Esophagus squamous epithelium (tissue), 5 donors: ENCODE data around the gene MPV17L2. TPM values are rescaled to one million over a fixed set of nuclear protein-coding genes. Genes with fewer than 3 reads are reported as not detected.

ENCODE experiments used
- DNase-seq: peaks from one replicate; lab custom pipeline; 2025; lab: John Stamatoyannopoulos, UW
- H3K27ac ChIP-seq, 4 donors: fragments of 200-600 bp; sonication (generic); one replicate each; pipeline ENCODE4 v1.5.1; 2016 to 2019; ENCODE audit warnings: mild to moderate bottlenecking in 1 of 4
- H3K27me3 ChIP-seq, 4 donors: fragments of 200-600 bp; sonication (generic); 1 replicate in 3 of 4; 2 replicates in 1 of 4; pipeline versions ENCODE4 v1.5.1 to v1.6.0; 2017 to 2021; ENCODE audit warnings: antibody characterized with exemption in 1 of 4
- H3K36me3 ChIP-seq, 3 donors: fragments of 200-600 bp; sonication (generic); one replicate each; pipeline ENCODE4 v1.5.1; 2016 to 2019
- H3K4me1 ChIP-seq, 3 donors: fragments of 200-600 bp; sonication (generic); one replicate each; pipeline ENCODE4 v1.5.1; 2017 to 2019
- H3K4me3 ChIP-seq, 4 donors: fragments of 200-600 bp; sonication (generic); 1 replicate in 3 of 4; 2 replicates in 1 of 4; pipeline ENCODE4 v1.5.1; 2016 to 2019; ENCODE audit warnings: mild to moderate bottlenecking in 2 of 4, moderate library complexity in 1 of 4
- H3K9me3 ChIP-seq, 3 donors: fragments of 200-600 bp; sonication (generic); one replicate each; pipeline ENCODE4 v1.5.1; 2016 to 2019
- POLR2A ChIP-seq, 4 donors: fragments of 450-650 bp; IDR thresholded peaks; one replicate each; pipeline ENCODE4 v1.6.1; 2017; ENCODE audit warnings: antibody characterized with exemption in 4 of 4, mild to moderate bottlenecking in 4 of 4, moderate library complexity in 3 of 4
- WGBS, 2 donors: methylation state at CpG; one replicate each; pipeline ENCODE4 v1.1.5; 2018; 5-methylcytosine and 5-hydroxymethylcytosine counted together
- intact Hi-C: fragments of 100-400 bp; cut with DNase I; formaldehyde crosslinking; loops from one replicate; pipeline ENCODE4 v1.15.0; 2022
- total RNA-seq, 4 donors: library from RNA; depleted of rRNA; stranded (reverse); fragments of >200 nt; gene quantifications; one replicate each; pipeline ENCODE4 v1.1.0, GENCODE V29; 2016
- TF ChIP-seq, protein P1 (sequence below), 6 experiments: fragments of 450-650 bp in 4 of 6; fragments of 200-600 bp in 2 of 6; sonication (generic) in 2 of 6; IDR thresholded peaks; one replicate each; pipeline ENCODE4 v1.5.1; 2016 to 2019; ENCODE audit warnings: antibody characterized with exemption in 6 of 6, mild to moderate bottlenecking in 4 of 6, moderate library complexity in 4 of 6
- donor health status: DM: yes; HTN: yes; CAD: no.

The MPV17L2 gene
- total RNA-seq, 4 donors from 2014 or later: 10.6 to 23.5 (median 14.0) TPM

DNA sequence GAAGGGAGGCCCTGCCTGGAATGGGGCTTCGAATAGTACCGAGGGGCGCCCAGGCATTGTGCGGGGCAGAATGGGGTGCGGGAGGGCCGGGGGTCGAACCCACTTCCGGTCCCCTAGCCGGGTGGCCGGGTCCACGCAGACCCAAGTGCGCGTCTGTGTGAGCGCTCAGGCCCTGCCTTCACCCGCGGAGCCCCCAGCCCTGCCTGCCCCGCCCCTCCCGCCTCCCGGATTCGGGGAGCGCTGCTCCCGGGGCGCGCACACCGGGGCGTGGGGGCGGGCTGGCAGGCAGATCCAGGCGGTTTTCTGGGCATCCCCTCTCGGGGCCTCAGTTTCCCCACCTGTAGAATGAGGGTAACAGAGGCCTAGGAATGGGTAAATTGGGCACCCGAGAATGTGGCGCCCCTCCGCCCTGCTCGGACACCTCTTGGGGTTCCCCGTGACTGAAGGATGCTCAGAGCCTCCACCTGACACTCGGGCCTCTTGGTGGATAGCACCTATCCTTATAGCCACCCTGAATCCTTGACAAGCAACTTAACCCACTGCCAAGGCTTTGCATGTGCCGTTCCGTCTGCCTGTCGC lies 39.4 kb upstream of the MPV17L2 start:
- intact Hi-C loops: no loop called here
- H3K4me3 ChIP-seq: peak overlapping the region; percentile 66 to 98 (median 84)
- peak overlapping the region; percentile 89 to 99 (median 96) for H3K27ac ChIP-seq
- no peaks in the 10 kb centered on the region for H3K9me3 ChIP-seq
- peaks cover 44 to 76% (median 56%) of the 10 kb centered on the region in 3 donors for H3K4me1 ChIP-seq
- DNase-seq: no peak
- TF ChIP-seq, protein P1, sequence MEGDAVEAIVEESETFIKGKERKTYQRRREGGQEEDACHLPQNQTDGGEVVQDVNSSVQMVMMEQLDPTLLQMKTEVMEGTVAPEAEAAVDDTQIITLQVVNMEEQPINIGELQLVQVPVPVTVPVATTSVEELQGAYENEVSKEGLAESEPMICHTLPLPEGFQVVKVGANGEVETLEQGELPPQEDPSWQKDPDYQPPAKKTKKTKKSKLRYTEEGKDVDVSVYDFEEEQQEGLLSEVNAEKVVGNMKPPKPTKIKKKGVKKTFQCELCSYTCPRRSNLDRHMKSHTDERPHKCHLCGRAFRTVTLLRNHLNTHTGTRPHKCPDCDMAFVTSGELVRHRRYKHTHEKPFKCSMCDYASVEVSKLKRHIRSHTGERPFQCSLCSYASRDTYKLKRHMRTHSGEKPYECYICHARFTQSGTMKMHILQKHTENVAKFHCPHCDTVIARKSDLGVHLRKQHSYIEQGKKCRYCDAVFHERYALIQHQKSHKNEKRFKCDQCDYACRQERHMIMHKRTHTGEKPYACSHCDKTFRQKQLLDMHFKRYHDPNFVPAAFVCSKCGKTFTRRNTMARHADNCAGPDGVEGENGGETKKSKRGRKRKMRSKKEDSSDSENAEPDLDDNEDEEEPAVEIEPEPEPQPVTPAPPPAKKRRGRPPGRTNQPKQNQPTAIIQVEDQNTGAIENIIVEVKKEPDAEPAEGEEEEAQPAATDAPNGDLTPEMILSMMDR (IDR thresholded peaks at IDR 0.05): no peak
- no peak for TF ChIP-seq POLR2A (IDR thresholded peaks at IDR 0.05)
- peaks cover 0 to 16% (median 0%) of the 10 kb centered on the region in 3 donors for H3K36me3 ChIP-seq
- WGBS, 2 donors: 0 to 20% methylated on average over 3 to 11 of the region's 38 CpGs
- H3K27me3 ChIP-seq: no peaks in the 10 kb centered on the region

DNA sequence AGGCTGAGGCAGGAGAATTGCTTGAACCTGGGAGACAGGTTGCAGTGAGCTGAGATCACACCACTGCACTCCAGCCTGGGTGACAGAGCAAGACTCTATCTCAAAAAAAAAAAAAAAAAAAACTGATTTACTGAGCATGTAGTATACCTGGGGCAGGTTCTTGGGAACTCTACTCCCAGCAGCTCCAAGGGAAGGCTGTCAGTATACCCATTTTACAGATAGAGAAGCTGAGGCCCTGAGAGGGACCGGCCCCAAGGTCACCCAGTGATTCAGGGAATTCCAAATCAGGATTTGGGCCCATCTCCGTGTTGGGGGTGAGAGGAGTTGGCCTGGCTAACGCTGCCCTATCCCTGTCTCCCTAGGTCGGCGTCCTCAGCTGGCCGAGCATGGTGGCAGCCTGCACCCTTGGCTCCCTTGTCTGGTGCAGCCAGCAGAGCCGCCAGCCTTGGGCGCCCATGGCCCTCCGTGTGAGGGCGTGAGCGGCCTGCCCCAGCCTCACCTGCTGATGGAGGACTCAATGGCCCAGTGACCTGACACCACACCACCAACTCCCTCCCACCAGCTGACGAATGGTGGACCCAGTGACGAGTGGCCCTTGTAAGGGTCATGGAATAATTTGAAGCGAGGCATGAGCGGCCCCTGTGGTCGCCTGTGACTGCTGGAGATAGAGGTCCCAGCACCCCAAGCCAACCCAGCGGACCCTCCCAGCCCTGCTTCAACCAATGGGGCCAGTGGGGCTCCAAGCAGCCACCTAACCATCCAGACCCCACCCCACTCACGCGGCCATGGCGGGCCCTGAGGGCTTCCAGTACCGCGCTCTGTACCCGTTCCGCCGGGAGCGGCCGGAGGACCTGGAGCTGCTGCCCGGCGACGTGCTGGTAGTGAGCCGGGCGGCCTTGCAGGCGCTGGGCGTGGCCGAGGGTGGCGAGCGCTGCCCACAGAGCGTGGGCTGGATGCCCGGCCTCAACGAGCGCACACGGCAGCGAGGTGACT lies 37.6 kb upstream of the MPV17L2 start:
- no peaks in the 10 kb centered on the region for H3K27me3 ChIP-seq
- peaks cover 44 to 88% (median 62%) of the 10 kb centered on the region in 3 donors for H3K4me1 ChIP-seq
- H3K4me3 ChIP-seq: peak overlapping the region in 2 of 4 donors; percentile 22 to 41
- peaks cover 0 to 11% (median 0%) of the 10 kb centered on the region in 3 donors for H3K36me3 ChIP-seq
- H3K27ac ChIP-seq: peak overlapping the region; percentile 77 to 97 (median 84)
- TF ChIP-seq, protein P1 (IDR thresholded peaks at IDR 0.05): no peak
- no peak for TF ChIP-seq POLR2A (IDR thresholded peaks at IDR 0.05)
- WGBS, 2 donors: 83 to 89% methylated on average over 2 to 6 of the region's 43 CpGs
- no peaks in the 10 kb centered on the region for H3K9me3 ChIP-seq
- intact Hi-C loops: loop anchor here (5.0 kb wide), 1 partner anchor 43 kb away; no protein-coding TSS in a partner anchor
- no peak for DNase-seq

DNA sequence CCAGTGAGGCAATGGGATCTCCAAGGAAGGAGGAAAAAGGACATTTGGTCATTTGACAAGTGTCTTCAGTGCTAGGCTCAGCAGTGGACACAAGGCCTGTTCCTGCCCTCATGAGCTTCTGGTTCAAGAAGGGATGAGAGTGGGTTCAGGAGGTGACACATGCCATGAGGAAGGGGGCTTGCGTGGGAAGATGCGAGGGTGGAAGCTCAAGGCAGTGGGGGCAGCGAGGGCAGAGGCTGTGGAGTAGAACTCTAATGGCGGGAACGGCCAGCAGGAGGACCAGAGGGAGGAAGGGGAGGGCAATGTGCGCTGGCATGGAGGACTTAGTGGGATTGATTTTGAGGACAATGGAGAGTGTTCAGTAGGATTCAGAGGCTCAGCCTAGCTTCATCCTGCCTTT lies 36.8 kb upstream of the MPV17L2 start:
- Histone ChIP-seq H3K36me3 (peaks cover 0 to 11% (median 0%) of the 10 kb centered on the region in 3 donors), H3K4me3 (peak overlapping the region in 2 of 4 donors; percentile 22 to 41), H3K4me1 (peaks cover 52 to 95% (median 68%) of the 10 kb centered on the region in 3 donors), H3K27me3 (no peaks in the 10 kb centered on the region), H3K9me3 (no peaks in the 10 kb centered on the region), H3K27ac (peak overlapping the region; percentile 77 to 97 (median 84))
- 69 to 86% methylated on average over 6 of the region's 6 CpGs for WGBS, 2 donors
- no peak for DNase-seq
- TF ChIP-seq POLR2A (IDR thresholded peaks at IDR 0.05): no peak
- TF ChIP-seq, protein P1 (IDR thresholded peaks at IDR 0.05): no peak
- intact Hi-C loops: loop anchor here (5.0 kb wide), 1 partner anchor 44 kb away; no protein-coding TSS in a partner anchor

DNA sequence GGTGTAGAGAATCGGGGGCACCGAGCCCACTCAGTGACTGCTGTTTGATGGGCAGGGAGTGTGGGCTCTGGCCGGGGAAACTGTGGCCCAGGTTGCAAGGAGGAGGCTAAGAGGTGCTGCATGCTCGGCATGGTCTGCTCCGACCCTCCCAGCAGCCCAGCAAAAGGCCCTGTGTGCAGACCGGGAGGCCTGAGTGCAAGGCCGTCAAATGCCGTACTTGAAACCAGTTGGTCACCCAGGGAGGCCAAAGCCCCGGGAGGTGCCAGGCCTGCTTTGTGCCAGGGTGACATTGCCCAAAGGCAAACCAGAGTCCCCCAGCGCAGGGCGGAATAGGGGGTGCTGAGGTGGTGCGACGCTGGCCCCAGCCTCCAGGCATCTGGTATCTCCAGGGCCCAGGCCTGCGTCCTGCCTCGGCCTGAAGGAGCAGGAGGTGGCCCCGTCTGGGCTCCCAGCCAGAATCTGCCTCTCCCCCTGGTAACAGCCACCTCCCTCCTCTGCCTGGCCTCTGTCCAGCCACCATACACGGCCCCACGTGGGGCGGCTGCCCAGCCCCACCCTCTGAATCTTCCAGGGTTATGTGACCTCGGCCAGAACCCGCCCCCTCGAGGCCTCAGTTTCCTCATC lies 36.1 kb upstream of the MPV17L2 start:
- WGBS, 2 donors: 7 to 13% methylated on average over 8 to 11 of the region's 22 CpGs
- TF ChIP-seq, protein P1 (IDR thresholded peaks at IDR 0.05): no peak
- TF ChIP-seq POLR2A (IDR thresholded peaks at IDR 0.05): no peak

More for the DNA sequence above, 36.1 kb upstream of the MPV17L2 start:
- H3K4me1 ChIP-seq: peaks cover 54 to 95% (median 67%) of the 10 kb centered on the region in 3 donors
- H3K27me3 ChIP-seq: no peaks in the 10 kb centered on the region
- peaks cover 0 to 15% (median 0%) of the 10 kb centered on the region in 3 donors for H3K36me3 ChIP-seq
- no peak for DNase-seq
- intact Hi-C loops: loop anchor here (5.0 kb wide), 1 partner anchor 45 kb away; no protein-coding TSS in a partner anchor
- no peaks in the 10 kb centered on the region for H3K9me3 ChIP-seq
- H3K4me3 ChIP-seq: peak overlapping the region in 2 of 4 donors; percentile 9 to 10
- peak overlapping the region; percentile 77 to 97 (median 84) for H3K27ac ChIP-seq
